SU-DHL-6 (cell line): ENCODE data around the gene MALRD1.

Source experiments
- H2AFZ ChIP-seq: fragments of 200-600 bp; sonication (generic); 2 replicates; pipeline ENCODE4 v1.6.1; 2014; ENCODE audit warnings: low read depth, mild to moderate bottlenecking, moderate library complexity, mixed read lengths, antibody characterized with exemption, low read length; ENCODE audit not compliant: severe bottlenecking
- H3F3A ChIP-seq: fragments of 200-600 bp; shearing (Covaris generic); 2 replicates; pipeline ENCODE4 v1.6.0; 2016; ENCODE audit warnings: antibody characterized with exemption, mild to moderate bottlenecking; ENCODE audit not compliant: insufficient read depth
- H3K27ac ChIP-seq: fragments of 200-600 bp; sonication (generic); 2 replicates; pipeline ENCODE4 v1.5.1; 2016; ENCODE audit warnings: low read depth, mild to moderate bottlenecking, low read length, moderate library complexity, mixed read lengths
- H3K27me3 ChIP-seq: fragments of 200-600 bp; sonication (generic), shearing (Covaris generic); 2 replicates; pipeline ENCODE4 v1.6.0; 2014; ENCODE audit warnings: mild to moderate bottlenecking, low read length
- H3K36me3 ChIP-seq: fragments of 200-600 bp; sonication (generic); 2 replicates; pipeline ENCODE4 v1.6.1; 2014; ENCODE audit warnings: mild to moderate bottlenecking, low read length, mixed read lengths
- H3K4me2 ChIP-seq: fragments of 300-600, 200-600 bp; shearing (Covaris generic), sonication (generic); 2 replicates; pipeline ENCODE4 v1.6.0; 2014; ENCODE audit warnings: low read length, low read depth, mild to moderate bottlenecking; ENCODE audit not compliant: poor library complexity, severe bottlenecking
- H3K4me3 ChIP-seq: fragments of 200-600 bp; sonication (generic); 2 replicates; pipeline ENCODE4 v1.5.1; 2014; ENCODE audit warnings: antibody characterized with exemption, low read length, mild to moderate bottlenecking, mixed read lengths; ENCODE audit not compliant: insufficient read depth, poor library complexity, severe bottlenecking
- H3K79me2 ChIP-seq: fragments of 200-600 bp; sonication (generic); 2 replicates; pipeline ENCODE4 v1.6.1; 2014; ENCODE audit warnings: mild to moderate bottlenecking, low read length, moderate library complexity; ENCODE audit not compliant: insufficient read depth
- H3K9ac ChIP-seq: fragments of 200-600 bp; sonication (generic); 2 replicates; pipeline ENCODE4 v1.7.0; 2014; ENCODE audit warnings: mild to moderate bottlenecking, low read length
- H3K9me2 ChIP-seq: fragments of 200-600 bp; sonication (generic); replicated peaks from 2 replicates; pipeline ENCODE4 v1.6.1; 2014; ENCODE audit warnings: low read length; ENCODE audit not compliant: insufficient read depth
- H3K9me3 ChIP-seq: fragments of 200-600 bp; sonication (generic); 2 replicates; pipeline ENCODE4 v1.6.1; 2014; ENCODE audit warnings: low read length, mixed read lengths; ENCODE audit not compliant: insufficient read depth
- H4K20me1 ChIP-seq: fragments of 200-600 bp; sonication (generic); 2 replicates; pipeline ENCODE4 v1.6.1; 2014; ENCODE audit warnings: low read depth, mild to moderate bottlenecking, antibody characterized with exemption, low read length, moderate library complexity, mixed read lengths
- CTCF ChIP-seq: fragments of 200-600 bp; sonication (generic); IDR thresholded peaks from one replicate; pipeline ENCODE4 v1.5.1; 2017; ENCODE audit warnings: antibody characterized with exemption, mild to moderate bottlenecking, low read length, moderate library complexity; ENCODE audit not compliant: insufficient read depth, poor library complexity, severe bottlenecking
- EZH2phosphoT487 ChIP-seq: fragments of 200-600 bp; sonication (generic), shearing (Covaris generic); conservative IDR thresholded peaks from 2 replicates; pipeline ENCODE4 v1.6.1; 2018; ENCODE audit warnings: mild to moderate bottlenecking, antibody characterized with exemption, low read length, moderate library complexity, mixed read lengths

Gene MALRD1

GRCh38 chr10:19701427-19702052 lies 652.9 kb downstream of the MALRD1 start:
- Histone ChIP-seq H3K27ac (no peak overlapping the region), H3K9ac (no peak overlapping the region), H3K27me3 (no peaks in the 10 kb centered on the region), H3F3A (no peaks in the 10 kb centered on the region), H4K20me1 (no peaks in the 10 kb centered on the region), H2AFZ (no peak overlapping the region), H3K79me2 (no peaks in the 10 kb centered on the region), H3K36me3 (no peaks in the 10 kb centered on the region), H3K9me2 (no peaks in the 10 kb centered on the region), H3K4me2 (no peak overlapping the region), H3K9me3 (no peaks in the 10 kb centered on the region), H3K4me3 (no peak overlapping the region)
- TF ChIP-seq CTCF (no peak), EZH2phosphoT487 (no peak)

- H2AFZ ChIP-seq: no peak overlapping the region
- no peaks in the 10 kb centered on the region for H3K36me3 ChIP-seq
- H3F3A ChIP-seq: no peaks in the 10 kb centered on the region
- no peaks in the 10 kb centered on the region for H3K27me3 ChIP-seq
- no peak overlapping the region for H3K27ac ChIP-seq
- H3K9me3 ChIP-seq: no peaks in the 10 kb centered on the region
- no peaks in the 10 kb centered on the region for H3K9me2 ChIP-seq
- no peaks in the 10 kb centered on the region for H3K79me2 ChIP-seq
- no peak overlapping the region for H3K4me2 ChIP-seq
- no peak overlapping the region for H3K4me3 ChIP-seq
- H4K20me1 ChIP-seq: no peaks in the 10 kb centered on the region
- H3K9ac ChIP-seq: no peak overlapping the region
- TF ChIP-seq CTCF (no peak), EZH2phosphoT487 (no peak)
Observed at GRCh38 chr10:19702215-19702614, 653.6 kb downstream of the MALRD1 start.

GRCh38 chr10:19704544-19704943 lies 655.9 kb downstream of the MALRD1 start:
- no peaks in the 10 kb centered on the region for H3K79me2 ChIP-seq
- H3F3A ChIP-seq: no peaks in the 10 kb centered on the region
- no peaks in the 10 kb centered on the region for H3K9me2 ChIP-seq
- no peak overlapping the region for H3K4me3 ChIP-seq
- H2AFZ ChIP-seq: no peak overlapping the region
- H3K36me3 ChIP-seq: no peaks in the 10 kb centered on the region
- TF ChIP-seq EZH2phosphoT487: no peak
- no peak for TF ChIP-seq CTCF
- no peak overlapping the region for H3K4me2 ChIP-seq
- H3K27ac ChIP-seq: no peak overlapping the region
- no peak overlapping the region for H3K9ac ChIP-seq
- H3K27me3 ChIP-seq: no peaks in the 10 kb centered on the region
- H4K20me1 ChIP-seq: no peaks in the 10 kb centered on the region
- no peaks in the 10 kb centered on the region for H3K9me3 ChIP-seq
